GM12872 (cell line): ENCODE measurements around the gene BTG1.

Experiments used
- CTCF ChIP-seq: IDR thresholded peaks from 3 replicates; pipeline ENCODE4 v1.5.1; 2011; ENCODE audit warnings: low read depth, mild to moderate bottlenecking, low read length, moderate library complexity; ENCODE audit not compliant: insufficient read depth

BTG1 gene

GRCh38 chr12:92164712-92165111 lies 19.1 kb upstream of the BTG1 start:
- no peak for TF ChIP-seq CTCF

GRCh38 chr12:92162079-92162478 lies 16.4 kb upstream of the BTG1 start:
- no peak for TF ChIP-seq CTCF

- no peak for TF ChIP-seq CTCF
These were observed 13.3 kb upstream of the BTG1 start for GRCh38 chr12:92158796-92159439.

- TF ChIP-seq CTCF = no peak
These were observed 11.2 kb upstream of the BTG1 start for GRCh38 chr12:92156704-92157395.

- no peak for TF ChIP-seq CTCF
These were observed 10.5 kb upstream of the BTG1 start for GRCh38 chr12:92156139-92156538.

GRCh38 chr12:92155733-92156132 lies 10.1 kb upstream of the BTG1 start:
- TF ChIP-seq CTCF = no peak

GRCh38 chr12:92151916-92152315 lies 6.3 kb upstream of the BTG1 start:
- no peak for TF ChIP-seq CTCF
